ENCODE data around the gene OGFOD2.

DNA sequence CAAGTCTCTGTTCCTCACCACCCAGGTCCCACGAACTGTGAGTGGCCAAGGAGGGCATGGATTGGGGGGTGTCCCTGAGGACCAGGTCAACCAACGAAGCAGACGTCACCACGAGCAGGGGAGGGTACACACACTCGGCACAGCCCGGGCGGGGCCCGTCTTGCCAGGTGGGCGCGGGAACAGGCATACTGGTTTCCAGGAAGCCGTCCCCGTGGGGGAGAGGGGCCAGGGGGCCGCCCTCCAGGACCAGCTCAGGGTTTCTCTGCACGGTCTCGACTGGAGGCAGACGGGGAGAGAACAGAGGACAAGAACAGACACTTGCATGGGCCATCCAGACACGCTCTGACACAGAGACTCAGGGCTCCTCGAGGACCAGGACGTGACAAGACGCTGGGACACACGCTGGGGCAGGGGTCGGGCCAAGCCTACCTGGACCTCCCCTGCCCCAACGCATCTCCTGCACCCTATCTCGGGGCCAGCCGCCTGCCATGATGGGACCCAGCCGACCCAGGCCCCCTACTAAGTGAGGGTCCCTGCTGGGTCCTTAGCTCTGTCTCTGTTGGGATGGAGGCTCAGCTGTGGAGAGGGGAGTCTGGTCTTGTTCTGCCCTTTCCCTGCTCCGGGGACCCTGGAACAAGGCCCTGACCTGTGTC is 16.7 kb downstream of the OGFOD2 start:
- TF ChIP-seq, protein P1, sequence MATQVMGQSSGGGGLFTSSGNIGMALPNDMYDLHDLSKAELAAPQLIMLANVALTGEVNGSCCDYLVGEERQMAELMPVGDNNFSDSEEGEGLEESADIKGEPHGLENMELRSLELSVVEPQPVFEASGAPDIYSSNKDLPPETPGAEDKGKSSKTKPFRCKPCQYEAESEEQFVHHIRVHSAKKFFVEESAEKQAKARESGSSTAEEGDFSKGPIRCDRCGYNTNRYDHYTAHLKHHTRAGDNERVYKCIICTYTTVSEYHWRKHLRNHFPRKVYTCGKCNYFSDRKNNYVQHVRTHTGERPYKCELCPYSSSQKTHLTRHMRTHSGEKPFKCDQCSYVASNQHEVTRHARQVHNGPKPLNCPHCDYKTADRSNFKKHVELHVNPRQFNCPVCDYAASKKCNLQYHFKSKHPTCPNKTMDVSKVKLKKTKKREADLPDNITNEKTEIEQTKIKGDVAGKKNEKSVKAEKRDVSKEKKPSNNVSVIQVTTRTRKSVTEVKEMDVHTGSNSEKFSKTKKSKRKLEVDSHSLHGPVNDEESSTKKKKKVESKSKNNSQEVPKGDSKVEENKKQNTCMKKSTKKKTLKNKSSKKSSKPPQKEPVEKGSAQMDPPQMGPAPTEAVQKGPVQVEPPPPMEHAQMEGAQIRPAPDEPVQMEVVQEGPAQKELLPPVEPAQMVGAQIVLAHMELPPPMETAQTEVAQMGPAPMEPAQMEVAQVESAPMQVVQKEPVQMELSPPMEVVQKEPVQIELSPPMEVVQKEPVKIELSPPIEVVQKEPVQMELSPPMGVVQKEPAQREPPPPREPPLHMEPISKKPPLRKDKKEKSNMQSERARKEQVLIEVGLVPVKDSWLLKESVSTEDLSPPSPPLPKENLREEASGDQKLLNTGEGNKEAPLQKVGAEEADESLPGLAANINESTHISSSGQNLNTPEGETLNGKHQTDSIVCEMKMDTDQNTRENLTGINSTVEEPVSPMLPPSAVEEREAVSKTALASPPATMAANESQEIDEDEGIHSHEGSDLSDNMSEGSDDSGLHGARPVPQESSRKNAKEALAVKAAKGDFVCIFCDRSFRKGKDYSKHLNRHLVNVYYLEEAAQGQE (IDR thresholded peaks at IDR 0.05; ENCODE audit: insufficient read depth in 1 of 2, low read depth in 2 of 2, low read length in 2 of 2), result no peak
- no peak for TF ChIP-seq POLR2AphosphoS5 (IDR thresholded peaks at IDR 0.05; ENCODE audit: low read depth, low read length)
- no peak for TF ChIP-seq SIN3A (IDR thresholded peaks at IDR 0.05; ENCODE audit: borderline replicate concordance, insufficient read depth, low read length)

Measured in PFSK-1 (cell line).